NCI-H510A (cell line): Measurements from ENCODE around the gene PHF5A.
"Not testable (repeated sequence)": the region's sequence is repeated elsewhere in the genome, so short reads cannot be mapped to it uniquely, and the experiment has no call there.

ENCODE experiments used
- DNase-seq: peaks from one replicate; lab custom pipeline; 2025; lab: John Stamatoyannopoulos, UW

PHF5A gene

DNA sequence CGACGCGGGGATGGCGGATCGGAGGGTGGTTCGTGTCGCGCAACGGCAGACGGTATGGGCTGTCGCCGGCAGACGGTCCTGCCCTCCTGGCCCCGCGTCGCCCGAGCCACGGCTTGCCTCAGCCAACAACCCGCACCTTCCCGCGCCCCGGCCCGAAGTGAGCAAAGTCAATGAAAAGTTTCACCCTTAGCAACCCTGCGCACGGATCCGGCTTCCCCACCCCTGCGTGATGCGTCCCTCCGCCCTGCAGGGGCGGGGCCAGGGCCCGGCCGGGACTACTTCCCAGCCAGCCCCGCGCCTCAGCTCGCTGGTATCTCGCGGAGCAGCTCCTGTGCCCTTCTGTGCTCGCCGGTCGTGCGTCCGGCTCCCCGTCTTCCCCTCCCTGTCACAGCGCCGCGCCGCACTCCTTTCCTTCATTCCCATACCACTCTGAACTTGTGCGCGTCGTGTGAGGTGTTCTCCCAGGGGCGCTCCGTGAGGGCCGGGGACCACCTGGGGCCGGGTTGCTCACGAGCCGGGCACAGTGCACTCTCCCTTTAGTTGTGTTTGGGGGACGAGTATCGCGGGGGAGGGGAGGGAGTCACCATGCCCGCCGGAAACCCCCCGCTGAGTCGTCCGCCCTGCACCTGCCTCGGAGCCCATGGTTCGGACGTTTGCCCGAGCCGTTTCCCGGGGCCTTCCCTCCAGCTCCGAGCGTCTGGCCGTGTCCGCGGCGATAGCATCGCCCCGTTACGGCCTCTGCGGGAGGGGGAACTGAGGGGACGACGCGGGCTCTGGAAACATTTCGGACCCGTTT, 21.7 kb downstream of the PHF5A start, which contains the start of gene TOB2:
Gene TOB2, minus strand, starts transcription at position 163 of the 796 bp plus-strand sequence. CDS start 9,456 bp downstream, outside the sequence.
- peak; percentile 83 for DNase-seq

DNA sequence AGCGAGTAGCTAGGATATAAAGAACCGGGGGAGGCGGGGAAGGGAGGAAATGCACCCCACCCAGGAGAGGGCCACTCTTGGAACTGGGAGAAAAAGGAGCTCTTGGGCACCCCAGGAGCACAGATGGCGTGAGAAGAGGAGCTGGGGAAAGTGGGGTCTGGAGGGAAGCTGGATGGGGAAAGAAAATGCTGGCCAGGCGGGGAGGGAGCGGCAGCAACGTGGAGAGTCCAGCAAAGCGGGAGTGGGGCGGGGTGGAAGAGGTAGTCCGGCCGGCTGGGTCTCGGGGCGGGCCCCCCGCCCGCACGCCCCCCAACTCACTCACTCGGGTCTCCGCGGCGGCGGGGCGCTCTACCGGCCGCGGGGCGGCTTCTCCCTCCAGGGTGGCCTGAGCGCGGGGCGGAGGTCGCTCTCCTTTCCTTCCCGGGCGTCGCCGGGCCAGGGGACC, 22.4 kb downstream of the PHF5A start:
- no peak for DNase-seq

DNA sequence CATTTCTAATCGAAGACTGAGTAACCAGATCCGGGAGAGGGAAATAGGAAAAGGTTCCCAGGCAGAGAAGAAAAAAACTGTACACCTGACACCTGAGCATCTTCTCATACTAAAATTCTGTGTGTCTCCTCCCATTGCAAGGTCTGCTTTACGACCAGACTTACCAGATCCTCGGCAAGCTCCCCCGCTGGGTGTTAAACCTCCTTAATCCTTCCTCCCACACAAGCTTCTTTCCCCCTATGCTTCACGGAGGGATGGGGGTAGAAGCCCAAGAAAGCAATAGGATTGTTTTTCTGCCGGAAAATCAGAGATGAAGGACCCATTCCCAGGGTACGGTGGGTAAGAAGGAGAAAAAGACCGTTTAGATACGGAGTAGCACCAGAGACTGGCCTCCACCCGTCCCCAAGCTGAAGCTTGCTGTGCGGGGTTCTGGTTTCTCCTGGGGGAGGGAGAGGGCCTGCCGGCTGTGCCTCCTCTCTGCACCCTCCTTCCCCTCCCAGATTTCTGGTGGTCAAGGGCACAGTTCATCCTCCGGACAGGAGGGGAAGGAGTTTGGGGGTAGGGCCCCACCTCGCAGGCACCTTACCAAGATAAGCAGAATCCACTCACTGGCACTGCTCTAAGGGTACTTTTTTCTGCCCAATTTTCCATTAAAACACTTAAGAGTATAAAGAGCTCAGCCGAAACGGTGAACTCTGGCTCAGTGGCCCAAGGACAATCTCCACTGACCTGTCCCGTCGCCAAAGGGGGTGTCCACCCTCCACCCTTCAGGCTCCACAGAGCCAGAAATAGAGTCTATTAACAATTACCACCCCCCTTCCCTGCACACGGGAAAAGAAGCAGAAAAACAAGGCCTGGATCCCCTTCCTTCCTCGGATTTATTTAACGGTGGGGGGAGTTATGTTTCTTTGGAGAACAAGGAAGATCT, 23.1 kb downstream of the PHF5A start:
- no peak for DNase-seq

DNA sequence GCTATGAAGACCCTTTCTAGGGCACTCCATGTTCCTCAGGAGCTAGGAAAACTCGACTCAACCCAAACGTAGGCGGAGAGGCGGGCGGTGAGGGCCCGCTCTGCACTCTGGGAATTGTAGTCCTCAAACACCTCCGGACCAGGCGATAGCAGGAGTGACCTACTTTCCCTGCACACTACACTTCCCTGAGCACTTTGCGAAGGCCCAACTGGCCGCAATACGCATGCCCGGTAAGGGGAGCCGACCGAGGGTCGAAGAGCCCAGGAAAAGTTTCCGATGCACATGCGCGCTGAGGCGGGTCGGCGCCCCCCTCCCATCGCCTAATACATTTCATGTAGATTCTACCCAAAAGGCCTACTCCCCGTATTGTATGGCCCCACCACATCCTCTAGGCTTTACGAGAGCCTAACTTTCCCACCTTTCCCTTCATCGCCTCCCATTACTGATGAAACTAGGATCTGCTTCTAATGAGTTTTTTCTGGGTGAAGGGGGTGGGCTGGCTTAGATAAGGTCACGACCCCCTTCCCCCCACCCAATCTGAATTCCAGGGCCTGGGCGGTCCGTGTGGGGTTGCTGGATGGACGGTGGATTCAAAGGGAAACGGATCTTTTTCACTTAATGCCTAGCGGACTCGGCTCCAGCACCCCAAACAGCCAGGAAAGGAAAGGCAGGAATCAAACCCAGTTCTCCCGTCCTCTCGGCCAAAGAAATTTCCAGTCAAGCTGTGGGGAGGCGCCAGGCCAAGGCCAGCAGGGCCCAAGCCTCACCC, 23.9 kb downstream of the PHF5A start:
- DNase-seq = peak; percentile 72

DNA sequence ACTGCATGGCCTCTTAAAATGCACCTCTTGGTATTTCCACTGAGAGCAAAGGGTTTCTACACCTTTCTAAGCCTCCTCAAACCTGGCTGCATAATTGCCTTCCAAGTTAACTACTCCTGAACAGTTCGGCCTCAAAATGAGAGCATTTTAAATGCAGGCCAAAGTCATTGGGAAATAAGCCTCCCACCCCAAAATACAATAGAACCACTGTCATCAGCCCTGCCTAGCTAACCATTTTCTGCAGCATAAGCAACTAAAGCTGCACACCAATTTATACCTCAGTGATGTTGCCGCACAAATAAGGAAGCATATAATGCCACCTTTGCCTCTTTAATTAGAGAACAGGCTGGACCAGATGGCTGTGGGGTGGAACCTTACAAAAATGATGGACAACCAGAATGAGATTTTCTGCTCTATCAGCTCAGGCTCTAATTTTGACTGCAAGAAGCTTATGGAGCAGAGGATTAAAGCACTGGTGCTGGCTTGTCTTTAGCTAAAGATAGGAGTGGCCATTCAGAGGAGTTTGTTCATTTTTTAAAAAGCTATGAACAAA, 26.2 kb downstream of the PHF5A start:
- no peak for DNase-seq

DNA sequence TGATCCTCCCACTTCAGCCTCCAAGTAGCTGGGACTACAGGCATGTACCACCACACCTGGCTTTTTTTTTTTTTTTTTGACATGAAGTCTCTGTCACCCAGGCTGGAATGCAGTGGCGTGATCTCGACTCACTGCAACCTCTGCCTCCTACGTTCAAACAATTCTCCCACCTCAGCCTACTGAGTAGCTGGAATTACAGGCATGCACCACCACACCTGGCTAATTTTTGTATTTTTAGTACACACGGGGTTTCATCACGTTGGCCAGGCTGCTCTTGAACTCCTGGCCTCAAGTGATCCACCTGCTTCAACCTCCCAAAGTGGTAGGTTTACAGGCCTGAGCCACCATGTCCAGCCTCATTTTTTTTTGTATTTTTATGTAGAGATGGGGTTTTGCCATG, 28.0 kb downstream of the PHF5A start:
- not testable (repeated sequence) for DNase-seq

DNA sequence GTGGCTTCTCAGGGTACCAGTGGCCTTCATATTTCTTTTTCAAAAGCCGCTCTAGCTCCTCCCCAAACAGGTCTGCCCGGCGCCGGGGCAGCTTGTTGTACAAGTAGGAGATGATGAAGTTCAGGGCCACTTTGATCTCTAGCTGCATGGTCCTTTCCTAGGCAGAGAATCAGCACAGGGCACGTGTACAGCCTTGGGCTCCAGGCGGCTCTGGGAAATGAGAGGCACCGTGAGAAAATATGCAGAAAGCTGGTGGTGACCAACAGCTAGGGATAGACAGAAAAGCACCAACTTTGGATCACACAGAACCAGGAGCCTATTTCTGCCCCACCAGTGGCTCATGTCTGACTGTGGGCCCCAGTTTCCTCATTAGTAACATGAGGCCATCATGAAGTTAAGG, 31.3 kb downstream of the PHF5A start:
- DNase-seq = no peak

DNA sequence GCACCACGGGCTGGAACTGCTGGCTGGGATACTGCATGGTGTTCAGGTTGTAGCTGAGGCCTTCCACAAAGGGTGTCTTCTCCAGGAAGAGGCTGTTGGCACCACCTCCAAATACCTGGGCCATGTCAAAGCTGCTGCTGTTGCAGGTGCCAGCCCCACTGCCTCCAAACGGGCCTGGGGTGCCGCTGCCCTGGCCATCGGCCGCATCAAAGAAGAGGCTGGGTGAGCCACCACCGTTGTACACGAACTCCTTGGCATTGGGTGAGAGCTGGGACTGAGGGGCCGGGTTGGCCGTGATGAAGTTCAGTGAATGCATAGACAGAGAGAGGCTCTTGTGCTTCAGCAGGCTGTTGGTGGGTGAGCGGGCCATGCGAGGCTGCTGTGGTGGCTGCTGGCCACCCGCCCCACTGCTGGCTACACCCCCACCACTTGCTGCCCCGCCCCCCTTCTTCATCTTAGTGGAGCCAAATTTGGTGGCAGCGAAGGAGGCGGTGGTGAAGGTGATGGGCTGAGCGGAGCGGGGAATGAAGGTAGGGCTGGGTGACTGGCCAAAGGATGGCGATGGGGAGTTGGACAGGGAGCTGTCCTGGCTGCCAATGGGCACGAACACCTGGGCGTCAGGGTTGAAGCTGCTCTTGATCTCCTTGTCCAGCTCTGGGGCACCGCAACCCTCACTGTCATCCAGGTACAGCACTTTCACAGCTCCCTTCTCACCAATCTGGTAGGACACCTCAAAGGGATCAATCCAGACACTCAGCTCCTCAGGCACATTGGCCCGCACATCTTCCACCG, 32.0 kb downstream of the PHF5A start:
- no peak for DNase-seq

DNA sequence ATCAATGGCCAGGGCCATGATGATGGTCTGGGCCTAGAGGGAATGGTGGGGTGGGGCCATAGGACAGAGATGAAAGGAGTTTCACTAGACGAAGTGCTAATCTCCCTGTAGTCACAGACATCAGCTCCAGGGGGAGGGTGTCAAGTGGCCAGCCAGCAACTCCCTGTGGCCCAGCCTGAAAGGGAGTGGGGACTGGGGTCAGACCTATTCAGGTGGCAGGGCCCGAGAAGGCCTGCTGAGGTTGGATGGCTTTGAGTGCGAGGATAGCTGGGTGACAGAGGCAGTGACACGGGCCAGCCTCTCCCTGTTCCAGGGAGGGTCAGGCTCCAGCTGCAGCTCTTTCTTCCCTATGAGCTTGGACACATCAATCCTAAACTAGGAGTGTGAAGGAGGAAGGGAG, 32.9 kb downstream of the PHF5A start:
- no peak for DNase-seq

DNA sequence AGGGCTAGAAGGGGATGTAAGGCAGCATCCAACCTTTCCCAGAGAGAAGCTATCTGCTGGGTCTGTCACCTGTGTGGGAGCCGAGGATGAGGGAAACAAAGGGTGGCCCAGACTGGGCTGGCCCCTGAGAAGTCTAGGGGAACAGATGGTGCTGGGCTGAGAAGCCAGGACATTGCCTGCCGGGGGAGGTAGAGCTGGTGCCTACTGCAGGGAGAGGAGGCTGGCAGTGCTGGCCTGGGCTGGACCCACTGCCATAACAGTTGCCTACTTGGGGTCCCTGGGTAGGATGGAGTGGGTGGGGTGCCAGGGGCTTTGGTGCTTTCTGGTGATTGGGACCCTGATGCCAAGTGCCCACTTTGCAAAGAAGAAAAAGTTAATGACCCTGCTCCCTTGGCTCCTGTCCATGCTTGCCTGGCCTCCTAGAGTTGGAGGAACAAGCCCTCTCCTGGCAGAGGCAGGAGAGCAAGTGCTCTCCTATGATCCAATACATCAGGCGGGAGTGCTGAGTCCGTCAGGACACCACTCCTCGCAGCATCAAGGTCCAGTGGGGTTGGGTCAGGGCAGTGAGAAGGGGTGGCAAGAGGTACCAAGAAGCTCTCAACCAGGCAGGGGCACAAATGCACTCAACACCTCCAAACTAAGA, 34.0 kb downstream of the PHF5A start:
- DNase-seq = not testable (repeated sequence)

DNA sequence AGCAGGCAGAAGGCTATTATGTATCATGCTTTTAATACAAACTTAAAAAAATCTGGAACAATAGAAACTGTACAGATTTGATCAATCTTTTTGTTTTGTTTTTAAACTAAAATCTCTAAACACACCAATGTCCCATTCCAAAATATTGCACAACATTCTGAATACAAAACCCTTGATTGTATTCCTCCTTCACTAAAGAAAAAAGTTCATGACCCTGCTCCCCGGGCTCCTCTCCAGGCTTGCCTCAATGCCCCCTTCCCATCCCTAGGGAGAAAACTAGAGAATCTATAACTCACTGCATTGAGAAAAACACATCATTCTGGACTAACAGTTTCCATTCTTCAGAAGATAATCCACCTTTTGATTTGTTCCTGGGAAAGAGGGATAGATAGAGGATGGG, 35.0 kb downstream of the PHF5A start:
- DNase-seq = not testable (repeated sequence)

DNA sequence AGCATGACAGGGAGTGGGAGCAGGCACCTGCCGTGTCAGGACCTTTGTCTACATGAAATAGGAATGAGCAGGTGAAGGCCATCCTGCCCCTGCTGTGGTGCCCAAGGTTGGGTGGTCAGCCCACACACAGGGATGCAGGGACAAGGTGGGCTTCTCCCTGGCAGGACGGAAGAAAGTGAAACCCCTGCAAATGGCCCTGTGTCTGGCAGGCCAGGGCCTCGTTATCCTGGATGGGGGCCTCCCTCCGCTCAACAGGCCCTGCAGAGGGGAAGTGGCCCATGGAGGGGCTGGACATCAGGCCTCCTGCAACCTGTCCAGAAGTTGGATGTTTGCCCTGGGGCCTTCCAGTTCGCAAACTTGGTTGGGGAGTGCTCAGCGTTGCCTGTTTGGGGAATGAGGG, 36.8 kb downstream of the PHF5A start:
- no peak for DNase-seq

DNA sequence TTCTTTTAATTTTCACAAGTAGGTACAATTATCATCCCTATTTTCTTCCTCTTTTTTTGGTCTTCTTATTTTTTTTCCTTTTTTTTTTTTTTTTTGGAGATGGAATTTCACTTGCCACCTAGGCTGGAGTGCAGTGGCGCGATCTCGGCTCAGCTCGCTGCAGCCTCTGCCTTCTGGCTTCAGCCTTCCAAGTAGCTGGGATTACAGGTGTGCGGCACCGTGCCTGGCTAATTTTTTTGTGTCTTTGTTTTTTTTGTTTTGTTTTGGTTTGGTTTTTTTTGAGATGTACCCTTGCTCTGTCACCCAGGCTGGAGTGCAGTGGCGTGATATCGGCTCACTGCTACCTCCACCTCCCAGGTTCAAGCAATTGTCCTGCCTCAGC, 38.5 kb downstream of the PHF5A start:
- no peak for DNase-seq

DNA sequence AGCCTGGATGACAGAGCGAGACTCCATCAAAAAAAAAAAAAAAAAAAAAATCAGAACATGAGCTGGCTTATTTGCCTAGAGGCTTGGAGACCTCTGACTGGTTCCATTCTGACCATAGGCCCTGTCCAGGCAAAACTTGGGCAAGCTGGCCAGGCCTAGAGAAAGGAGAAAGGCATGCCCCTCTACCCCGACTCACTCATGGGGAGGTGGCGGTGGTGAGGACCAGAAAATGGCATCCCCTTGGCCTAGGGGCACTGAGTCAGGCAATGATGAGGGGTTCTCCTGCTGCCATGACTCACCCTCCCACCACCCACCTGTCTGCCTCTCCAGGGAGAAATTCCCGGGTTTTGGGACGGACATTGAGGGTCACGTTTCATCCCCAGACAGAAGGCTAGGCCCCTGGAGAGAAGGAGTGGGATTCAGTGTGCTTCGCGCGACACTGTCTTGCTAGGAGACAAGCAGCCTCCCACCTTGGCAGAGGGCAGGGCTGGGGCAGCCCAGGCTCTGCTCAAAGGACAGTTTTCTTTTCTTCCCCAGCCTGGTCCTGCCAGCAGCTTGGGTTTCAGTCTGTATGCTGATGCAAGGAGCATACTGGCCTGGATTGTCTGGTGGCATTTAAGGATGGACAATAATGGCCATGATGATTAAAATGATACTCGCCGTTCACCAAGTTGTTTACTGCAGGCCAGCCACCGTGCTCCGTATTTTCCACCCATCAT, 39.1 kb downstream of the PHF5A start:
- no peak for DNase-seq

DNA sequence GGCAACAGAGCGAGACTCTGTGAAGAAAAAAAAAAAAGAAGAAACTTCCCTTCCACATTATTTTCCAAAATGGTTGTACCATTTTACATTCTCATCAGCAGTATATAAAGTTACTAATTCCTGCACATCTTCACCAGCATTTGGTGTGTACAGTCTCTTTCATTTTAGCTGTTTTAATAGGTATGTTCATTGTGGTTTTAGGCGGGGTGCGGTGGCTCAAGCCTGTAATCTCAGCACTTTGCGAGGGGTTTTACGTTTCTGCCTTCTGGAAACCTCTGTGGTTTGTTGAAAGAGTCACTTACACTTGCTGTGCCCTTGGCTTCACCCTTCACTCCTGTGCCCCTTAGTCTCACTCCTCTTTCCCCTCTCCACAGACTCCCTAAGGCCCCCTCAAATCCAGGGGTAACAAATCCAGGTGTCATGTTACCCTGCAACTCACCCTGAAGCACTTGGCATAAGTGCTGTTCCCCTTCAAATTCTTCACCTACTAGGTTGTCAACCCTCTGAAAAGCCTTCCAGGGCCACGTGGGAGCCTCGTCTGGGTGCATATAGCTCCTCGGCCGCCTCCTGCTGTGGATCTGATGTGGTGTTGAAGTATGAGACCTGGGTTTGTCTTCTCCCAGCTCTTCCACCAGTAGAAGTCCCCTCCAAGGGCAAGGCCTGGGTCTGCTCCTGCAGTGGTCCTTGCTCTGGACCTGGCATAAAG, 42.7 kb downstream of the PHF5A start:
- no peak for DNase-seq

DNA sequence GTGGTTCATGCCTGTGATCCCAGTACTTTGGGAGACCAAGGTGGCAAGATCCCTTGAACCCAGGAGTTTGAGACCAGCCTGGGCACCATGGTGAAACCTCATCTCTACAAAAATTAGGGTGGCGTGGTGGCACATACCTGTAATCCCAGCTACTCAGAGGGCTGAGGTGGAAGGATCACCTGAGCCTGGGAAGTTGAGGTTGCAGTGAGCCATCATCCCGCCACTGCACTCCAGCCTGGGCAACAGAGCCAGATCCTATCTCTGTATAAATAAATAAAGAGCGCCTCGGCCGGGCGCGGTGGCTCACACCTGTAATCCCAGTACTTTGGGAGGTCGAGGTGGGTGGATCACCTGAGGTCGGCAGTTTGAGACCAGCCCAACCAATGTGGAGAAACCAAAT, 49.8 kb downstream of the PHF5A start:
- no peak for DNase-seq

DNA sequence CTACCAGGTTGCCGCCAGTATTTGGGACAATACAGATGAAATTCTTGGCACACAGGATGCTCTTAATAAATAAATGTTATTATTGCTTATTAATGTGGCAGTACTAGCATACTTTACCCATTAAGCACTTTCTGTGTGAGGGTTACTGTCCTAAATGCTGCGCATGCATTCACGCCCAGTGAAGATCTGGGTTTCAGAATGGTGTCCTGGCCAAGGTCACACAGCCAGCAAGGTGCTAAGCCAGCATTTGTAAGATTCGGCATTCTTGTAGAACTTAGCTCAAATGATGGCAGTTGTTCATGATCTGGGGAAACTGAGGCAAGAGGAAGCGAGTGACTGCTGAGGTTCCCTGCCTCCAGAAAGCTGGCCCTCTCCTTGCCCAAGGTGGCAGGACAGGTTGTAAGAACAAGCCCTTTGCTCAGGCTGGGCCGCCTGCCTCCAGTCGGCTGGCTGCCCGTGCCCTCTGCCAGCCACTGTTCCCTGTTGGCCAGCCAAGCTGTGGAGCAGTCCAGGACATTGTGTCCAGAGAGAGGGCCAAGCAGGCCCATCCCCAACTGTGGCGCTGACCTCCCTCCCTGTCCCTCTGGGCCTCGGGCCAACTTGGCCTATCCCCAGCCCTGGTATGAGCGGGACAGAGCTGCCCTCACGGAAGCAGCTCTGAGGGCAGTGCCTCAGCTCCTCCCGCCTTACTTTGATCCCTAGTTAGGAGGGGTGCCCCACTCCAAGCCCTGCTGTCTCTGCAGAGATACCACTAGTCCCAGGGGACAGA, 50.7 kb downstream of the PHF5A start:
- DNase-seq = no peak

DNA sequence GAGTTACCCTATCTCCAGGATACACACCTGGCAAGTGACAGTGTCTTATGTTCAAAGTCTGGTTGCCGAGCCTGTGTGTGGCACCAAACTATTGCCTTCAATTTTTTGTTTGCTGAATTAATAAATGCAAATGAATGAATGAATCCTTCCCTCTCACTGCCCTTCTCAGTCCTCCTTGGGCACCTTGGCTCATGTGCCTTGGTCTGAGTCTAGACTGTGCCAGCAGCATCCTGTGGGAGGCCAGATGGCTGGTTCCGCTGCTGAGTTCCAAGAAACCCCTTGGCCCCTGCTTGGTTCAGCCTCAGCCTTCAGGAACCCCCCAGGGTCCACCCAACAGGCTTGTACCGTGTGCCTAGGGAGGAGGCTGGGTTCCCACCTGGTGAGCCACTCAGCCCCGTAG, 52.9 kb downstream of the PHF5A start:
- DNase-seq = no peak
